GM12801 (cell line): Measurements from ENCODE around the gene GFRA4.

ENCODE experiments used
- TF ChIP-seq, protein P1 (sequence below): IDR thresholded peaks from one replicate; pipeline ENCODE4 v1.5.1; 2011; ENCODE audit warnings: control low read depth; ENCODE audit not compliant: insufficient read length; ENCODE audit errors: extremely low read depth

GFRA4 gene

DNA sequence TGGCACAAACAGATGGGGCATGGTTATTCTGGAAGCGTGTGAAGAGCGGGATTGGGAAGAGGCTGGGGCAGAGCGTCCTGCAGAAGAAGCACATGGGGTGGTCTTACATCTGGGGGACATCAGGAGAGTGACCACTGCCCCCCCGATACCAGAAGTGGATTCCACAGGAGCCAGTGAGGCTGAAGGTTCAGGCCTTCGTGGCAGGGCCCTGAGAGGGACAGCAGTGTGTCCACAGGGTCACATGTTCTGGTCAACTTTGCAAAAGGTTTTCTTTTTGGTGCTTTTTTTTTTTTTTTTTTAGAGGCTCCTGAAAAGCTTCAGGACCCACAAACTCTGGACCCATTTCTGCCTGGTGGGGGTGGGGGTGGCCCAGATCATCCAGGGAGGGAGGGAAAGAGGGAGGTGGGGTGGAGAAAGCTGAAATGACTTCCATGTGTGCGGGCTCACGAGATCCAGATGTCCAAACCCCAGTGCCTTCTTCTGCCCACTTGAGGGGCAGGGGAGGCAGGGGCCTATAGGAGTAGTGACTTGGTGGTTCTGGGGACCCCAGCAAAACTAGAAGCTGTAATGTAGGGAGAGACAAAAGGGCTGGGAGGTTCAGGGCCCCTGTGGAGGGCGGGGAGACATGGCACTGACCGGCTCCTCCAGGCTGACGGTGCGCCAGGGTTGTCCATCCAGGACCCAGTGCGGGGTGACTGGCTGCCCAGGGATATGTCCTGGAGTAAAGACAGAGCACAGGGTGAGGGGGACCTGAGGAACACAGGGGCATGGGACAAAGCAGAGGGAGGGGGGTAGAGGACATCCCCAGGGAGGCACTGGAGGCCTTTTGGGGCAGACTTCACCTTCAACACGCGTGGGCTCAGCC, 15.9 kb upstream of the GFRA4 start:
- TF ChIP-seq, protein P1, sequence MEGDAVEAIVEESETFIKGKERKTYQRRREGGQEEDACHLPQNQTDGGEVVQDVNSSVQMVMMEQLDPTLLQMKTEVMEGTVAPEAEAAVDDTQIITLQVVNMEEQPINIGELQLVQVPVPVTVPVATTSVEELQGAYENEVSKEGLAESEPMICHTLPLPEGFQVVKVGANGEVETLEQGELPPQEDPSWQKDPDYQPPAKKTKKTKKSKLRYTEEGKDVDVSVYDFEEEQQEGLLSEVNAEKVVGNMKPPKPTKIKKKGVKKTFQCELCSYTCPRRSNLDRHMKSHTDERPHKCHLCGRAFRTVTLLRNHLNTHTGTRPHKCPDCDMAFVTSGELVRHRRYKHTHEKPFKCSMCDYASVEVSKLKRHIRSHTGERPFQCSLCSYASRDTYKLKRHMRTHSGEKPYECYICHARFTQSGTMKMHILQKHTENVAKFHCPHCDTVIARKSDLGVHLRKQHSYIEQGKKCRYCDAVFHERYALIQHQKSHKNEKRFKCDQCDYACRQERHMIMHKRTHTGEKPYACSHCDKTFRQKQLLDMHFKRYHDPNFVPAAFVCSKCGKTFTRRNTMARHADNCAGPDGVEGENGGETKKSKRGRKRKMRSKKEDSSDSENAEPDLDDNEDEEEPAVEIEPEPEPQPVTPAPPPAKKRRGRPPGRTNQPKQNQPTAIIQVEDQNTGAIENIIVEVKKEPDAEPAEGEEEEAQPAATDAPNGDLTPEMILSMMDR: no peak

DNA sequence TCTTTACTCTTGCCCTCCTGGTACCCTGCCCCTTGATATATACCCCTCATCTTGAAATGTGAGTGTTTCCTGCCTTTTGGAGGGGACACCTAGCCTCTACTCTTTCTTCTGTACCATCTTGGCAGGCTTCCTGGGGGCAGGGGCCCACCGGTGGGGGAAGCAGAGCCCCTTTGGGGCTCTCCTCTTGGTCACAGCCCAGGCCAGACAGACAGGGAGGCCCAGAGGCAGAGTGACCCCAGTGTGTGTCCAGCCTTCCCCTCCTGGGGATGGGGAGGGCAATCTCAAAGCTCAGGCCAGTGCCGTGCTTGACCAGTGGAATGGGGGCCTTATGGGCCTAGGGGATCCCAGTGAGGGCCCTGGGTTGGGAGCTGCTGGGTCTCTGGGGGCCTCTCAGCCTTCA, 15.0 kb upstream of the GFRA4 start:
- TF ChIP-seq, protein P1: no peak

DNA sequence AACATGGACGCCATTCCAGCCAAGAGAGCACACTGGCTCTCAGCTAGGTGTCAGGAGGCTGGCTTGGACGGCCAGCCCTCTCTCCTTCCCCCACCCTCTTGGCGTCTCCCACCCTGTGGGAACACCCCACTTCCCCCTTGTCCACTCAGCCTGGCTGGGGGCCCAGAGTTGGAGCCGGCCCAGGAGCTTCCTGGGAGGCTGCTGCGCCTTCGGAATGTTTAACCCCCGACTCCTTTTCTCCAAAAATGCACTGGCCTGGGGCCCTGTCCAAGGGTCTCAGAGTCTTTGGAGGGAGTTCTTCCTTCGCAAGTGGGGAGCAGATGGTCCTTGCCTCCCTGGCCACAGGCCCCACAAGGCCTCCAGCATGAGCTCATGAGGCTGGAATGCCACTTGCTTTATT, 14.5 kb upstream of the GFRA4 start:
- TF ChIP-seq, protein P1: no peak

DNA sequence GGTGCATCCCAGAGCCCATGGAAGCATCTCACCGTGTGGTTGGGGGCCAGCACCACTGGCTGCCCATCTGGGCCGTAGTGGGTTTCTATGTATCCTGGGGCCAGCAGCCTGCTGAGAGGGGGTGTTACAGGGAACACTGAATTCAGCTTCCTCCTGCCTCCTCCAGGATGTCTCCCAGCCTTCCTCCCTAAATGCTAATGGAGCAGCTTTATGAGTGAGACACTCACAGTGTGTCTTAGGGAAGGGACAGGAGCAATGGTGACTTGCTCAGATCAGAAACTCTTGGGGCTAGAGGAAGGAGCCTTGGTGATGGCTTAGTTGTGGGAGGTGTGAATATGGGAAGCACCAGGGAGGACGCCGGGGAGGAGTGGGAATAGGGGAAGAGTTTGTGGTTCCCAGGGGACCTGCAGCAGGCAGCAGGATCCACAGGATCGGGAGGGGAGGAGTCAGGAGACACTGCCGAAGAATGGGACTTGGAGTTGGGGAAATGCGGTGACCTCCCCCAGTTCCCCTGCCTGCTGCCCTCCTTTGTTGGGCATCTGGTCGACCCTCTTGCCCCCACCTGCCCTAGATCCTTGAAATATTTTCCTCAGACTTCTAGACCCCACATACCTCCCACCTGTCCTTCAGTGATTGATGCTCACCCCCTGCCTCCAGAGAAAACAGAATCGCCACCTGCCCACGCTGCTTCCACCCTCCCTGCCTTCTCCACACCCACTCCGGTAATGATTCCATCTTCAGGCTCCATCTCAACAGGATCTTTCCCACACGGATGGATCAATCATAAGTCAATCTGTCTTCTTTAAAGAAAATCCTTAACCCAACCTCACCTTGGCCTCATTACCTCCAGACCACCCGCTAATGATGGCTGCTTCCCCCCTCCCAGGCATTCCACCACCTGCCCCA, 12.0 kb upstream of the GFRA4 start:
- TF ChIP-seq, protein P1: no peak

DNA sequence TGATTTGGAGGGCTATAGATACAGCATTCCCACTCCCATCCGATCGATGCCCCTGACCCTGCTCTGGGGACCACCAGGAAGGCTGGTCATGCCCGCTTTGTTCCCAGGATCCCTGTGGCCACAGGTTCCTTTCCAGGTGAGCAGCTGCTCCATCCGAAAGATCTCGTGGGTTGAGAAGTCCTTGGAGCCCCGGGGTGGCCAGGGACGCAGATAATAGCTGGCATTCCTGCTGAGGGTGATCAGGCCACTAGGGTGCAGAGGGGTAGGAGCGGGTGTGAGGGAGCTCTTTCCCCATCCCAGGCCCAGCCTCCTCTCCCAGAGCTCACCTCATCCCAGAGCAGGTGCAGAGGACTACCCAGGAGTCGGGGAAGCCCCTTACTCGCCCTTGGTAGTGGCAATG, 11.2 kb upstream of the GFRA4 start:
- TF ChIP-seq, protein P1: no peak

DNA sequence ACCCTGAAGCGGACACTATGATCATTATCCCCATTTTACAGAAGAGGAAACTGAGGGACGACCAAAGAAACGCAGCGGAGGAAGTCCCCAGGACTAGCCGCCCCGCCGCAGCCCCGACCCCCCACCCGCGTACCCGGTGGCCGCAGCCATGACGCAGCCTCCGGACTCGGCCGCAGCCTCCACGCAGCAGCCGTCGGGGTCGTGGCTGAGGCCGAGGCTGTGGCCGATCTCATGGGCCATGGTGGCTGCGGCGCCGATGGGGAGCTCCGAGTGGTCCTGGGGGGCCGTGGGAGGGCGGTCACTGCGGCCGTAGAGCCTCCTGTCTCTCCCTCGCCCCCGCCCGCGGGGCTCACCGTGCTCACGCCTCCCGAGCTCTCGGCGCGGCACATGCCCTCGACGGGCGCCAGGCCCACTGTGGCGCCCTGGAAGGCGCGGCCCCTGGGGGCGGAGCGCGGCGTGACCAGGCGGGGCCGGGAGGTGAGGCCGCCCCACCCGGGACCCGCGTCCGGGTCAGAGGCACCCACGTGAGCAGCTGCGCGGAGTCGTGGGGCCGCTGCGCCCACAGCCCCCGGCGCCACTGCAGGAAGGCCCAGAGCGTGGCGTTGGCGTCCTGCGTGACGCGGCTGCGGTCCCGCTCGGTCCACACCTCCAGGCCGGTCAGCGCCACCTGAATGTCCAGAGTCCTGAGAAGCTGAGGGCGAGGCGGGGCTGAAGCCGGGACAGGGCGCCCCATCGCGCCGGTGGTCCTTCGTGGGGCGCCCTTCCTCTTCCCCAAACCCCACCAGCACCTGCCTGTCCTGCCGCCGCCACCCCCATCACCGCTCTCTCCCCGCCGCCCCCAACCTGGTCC, 10.2 kb upstream of the GFRA4 start:
- TF ChIP-seq, protein P1: no peak
